CD4-positive, alpha-beta T cell treated with Interferon gamma for 1 hour (primary cell): ENCODE data around the gene TXNIP.
"Not testable (repeated sequence)": the region's sequence is repeated elsewhere in the genome, so short reads cannot be mapped to it uniquely, and the experiment has no call there.

Source experiments
- DNase-seq: peaks from one replicate; pipeline ENCODE4 v3.0.0-alpha.2; 2020

The TXNIP gene

DNA sequence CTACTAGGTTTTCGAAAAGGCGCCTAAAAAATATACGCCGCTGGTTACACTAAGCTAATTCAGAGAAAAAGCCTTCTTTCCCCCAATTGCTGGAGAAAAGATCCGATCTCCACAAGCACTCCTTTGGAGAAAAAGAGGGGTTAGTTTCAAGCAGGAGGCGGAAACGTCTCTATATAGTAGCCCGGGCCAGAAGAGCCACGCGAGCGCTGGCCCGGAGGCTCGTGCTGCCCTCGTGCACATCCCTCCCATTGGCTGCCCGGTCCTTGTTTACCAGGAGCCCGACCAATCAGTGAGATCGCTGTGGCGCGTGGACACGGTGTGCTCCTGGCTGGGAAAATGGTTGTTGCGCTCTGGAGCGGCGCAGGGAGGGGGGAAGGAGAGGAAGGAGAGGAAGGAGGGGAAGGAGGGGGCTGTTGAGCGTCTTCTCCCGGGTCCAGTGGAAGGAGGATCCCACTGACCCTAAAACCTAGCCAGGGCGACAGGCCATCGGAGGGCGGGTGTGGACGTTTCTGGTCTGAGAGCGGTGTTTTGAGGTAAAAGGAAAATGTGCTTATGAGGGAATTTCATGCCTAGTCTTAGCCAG, at the start of gene TXNIP:
TXNIP (minus strand) TSS at position 147 of the 583 bp plus-strand sequence. CDS start 313 bp downstream, outside the sequence.
- peak; percentile 95 for DNase-seq

DNA sequence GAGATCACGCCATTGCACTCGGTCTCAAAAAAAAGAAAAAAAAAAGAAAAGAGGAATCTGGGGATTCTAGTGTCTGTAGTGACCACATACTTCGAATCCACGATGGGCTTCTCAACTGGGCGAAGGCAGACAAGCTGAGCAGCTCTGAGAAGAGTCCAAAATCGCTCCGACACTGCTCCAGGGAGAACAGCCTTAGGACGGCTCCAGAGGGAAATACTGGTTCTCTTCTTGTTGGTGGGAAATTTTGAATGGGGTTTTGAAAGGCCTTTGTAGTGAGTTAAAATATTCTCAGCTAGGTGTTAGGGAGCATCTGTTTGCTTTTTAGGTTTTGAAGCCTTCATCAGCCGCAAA, 43.4 kb upstream of the TXNIP start:
- no peak for DNase-seq

DNA sequence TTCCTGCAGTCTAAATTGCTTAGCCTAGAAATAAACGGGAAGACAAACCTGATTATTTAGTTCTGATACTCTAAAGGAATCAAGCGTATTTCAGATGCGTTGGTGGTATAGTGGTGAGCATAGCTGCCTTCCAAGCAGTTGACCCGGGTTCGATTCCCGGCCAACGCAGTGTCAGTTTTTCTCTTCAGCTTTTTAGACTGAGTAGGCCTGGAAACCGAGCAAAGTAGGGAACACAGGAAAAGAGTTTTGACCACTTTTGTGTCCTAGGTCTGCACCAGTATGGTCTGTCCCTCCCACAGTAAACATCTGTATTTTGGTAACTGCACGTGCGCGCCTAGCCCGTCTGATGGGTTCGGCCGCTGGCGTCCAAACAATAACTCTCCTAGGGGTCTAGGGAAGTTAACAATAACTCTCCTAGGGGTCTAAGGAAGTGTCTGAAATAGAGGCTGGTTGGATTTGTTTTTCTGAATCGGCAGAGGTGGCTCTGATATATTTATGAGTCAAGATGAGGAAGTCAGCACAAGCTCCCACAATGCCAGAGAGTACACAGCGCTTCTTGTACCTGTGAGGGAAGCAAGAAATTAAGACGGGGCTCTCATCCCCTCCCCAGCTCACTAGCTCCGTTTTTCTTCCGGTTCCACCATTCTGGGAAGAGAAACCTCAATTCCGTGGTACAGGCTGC, 40.7 kb upstream of the TXNIP start:
- DNase-seq = peak; percentile 74

- DNase-seq = no peak
Observed at GRCh38 chr1:146036241-146036964, 40.0 kb upstream of the TXNIP start.

DNA sequence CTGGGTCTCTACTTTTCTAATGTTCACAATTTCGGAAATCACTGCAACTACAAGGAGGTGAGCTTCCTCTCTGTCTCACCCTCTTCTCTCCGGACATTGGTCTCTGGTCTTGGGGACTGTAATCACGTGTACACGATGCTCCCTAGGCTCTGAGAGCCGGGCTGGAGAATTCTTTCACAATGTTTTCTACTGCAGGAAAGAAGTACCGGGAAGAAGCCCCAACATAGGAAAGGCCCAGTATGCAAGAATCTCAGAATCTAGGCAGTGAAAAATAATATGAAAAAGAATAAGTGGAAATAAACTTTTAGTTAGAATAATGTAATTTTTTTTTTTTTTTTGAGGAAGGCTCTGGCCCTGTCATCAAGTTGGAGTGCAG, 38.7 kb upstream of the TXNIP start:
- DNase-seq = no peak

- no peak for DNase-seq
Observed at GRCh38 chr1:146032631-146033219, 36.3 kb upstream of the TXNIP start.

DNA sequence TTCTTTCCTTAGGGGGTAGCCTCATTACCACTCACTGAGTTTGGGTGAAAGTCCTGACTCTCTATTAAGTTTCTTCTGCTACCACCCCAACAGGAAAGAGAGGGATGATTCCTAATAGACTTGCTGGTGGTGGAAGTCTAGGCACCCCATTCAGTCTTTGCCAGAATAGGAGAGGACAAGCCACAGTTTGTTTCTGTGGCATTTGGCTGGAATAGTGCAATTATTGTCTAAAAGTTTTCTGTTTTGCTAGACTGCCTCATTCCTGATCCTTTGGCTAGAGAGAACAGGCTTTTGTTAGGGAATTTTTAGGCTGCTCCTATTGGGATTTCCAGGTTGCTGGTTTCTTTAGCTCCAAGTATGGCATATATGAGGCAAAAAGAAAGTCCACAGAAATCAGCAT, 35.1 kb upstream of the TXNIP start:
- DNase-seq = no peak

- DNase-seq = no peak
Observed at GRCh38 chr1:146029117-146029516, 32.7 kb upstream of the TXNIP start.

DNA sequence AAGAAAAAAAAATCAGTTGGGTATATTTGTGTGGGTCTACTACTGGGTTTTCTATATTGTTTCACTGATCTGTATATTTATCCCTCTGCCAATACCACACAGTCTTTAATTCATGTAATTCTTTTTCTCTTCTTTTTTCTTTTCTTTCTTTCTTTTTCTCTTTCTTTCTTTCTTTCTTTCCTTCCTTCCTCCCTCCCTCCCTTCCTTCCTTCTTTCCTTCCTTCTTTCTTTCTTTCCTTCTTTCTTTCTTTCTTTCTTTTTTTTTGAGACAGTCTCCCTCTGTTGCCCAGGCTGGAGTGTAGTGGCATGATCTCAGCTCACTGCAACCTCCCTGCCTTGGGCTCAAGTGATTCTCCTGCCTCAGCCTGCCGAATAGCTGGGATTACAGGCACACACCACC, 30.3 kb upstream of the TXNIP start:
- not testable (repeated sequence) for DNase-seq

GRCh38 chr1:146025787-146026495, 29.6 kb upstream of the TXNIP start:
- not testable (repeated sequence) for DNase-seq

DNA sequence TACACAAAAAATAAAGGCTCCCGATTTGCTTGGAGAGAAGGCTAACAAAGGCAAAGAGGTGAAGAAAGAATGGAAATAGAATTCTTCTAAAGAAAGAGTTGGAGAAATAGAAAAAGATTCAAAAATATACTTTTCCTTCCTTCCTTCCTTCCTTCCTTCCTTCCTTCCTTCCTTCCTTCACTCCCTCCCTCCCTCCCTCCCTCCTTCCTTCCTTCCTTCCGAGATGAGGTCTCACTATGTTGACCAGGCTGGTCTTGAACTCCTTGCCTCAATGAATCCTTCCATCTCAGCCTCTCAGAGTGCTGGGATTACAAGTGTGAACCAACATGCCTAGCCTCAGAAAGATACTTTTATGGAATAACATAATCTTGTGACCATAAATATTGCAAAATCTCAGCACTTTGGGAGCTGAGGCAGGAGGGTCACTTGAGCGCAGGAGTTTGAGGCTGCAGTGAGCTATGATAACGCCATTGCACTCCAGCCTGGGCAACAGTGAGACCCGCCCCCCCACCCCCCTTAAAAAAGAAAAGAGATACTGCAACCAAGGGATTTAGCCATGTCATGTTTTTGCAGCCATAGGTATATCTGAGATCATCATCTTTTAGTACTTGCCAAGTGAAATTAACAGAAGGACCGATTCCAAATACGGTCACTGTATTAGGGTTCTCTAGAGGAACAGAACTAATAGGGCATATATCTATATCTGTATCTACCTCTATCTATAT, 26.2 kb upstream of the TXNIP start:
- DNase-seq = no peak

GRCh38 chr1:146021622-146022402, 25.4 kb upstream of the TXNIP start, which contains the start of gene HJV:
Gene HJV (minus strand): TSS chr1:146021735. CDS start chr1:146020231, 1,504 bp downstream.
- DNase-seq = no peak

DNA sequence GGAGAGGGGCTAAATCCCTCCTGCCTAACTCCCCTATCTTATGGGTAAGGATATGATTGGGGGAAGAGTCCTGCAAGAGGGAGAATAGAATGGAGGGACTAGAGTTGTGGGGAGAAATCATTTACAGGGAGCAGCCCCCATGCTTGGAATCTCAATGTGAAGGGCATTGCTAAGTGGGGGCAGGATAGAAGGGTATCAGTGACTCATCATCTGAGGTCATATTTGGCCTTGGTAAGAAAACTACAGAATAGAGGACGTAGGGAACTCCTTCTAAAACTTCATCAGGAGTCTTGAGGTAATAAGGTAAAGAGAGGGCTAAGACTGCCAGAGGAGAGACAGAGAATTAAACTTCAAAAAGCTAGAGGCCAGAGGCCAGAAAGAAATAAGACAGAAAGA, 24.7 kb upstream of the TXNIP start:
- no peak for DNase-seq

DNA sequence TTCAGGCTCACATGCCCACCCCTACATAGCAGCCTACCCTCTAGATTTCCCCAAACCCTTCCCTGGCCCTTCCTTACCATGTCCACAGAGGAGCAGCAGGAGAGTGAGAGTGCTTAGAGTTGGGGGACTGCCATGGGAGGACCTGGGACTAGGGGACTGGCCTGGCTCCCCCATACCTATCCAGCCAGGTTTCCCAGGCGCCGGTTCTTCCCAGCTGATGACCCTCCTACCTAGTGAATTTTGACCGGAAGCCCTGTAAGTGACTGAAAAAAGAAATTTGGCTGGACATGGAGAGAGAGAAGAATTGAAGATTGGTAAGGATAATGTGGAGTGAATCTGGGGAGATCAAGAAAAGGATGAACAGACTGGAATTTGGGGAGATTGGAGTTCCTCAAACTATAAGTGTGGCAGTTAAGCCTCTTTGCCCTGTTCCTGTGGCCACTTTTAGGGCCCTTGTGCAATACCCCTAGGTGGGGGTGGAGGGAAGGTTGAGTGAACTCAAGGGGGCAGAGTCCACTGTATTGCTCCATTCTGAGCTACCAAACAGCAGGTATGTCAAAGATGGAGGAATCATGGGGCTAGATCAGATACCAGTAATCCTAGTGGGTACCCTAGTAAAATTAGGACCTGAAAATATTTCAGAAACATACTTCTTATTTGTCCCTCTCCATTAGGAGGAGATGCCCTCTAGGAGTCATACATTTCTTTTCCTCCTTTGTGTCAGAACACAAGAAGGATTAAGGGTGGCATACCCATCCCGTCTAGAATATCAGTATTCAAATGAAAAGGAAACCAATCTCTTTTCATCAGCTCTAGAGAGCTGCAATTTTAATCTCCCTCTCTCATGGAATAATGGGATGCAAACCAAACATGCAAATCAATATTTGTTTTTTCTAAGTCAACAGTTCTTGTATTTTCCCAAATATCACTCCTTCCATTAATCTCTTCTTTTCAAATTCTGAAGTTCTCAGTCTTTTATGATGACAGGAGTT, 24.0 kb upstream of the TXNIP start:
- no peak for DNase-seq

DNA sequence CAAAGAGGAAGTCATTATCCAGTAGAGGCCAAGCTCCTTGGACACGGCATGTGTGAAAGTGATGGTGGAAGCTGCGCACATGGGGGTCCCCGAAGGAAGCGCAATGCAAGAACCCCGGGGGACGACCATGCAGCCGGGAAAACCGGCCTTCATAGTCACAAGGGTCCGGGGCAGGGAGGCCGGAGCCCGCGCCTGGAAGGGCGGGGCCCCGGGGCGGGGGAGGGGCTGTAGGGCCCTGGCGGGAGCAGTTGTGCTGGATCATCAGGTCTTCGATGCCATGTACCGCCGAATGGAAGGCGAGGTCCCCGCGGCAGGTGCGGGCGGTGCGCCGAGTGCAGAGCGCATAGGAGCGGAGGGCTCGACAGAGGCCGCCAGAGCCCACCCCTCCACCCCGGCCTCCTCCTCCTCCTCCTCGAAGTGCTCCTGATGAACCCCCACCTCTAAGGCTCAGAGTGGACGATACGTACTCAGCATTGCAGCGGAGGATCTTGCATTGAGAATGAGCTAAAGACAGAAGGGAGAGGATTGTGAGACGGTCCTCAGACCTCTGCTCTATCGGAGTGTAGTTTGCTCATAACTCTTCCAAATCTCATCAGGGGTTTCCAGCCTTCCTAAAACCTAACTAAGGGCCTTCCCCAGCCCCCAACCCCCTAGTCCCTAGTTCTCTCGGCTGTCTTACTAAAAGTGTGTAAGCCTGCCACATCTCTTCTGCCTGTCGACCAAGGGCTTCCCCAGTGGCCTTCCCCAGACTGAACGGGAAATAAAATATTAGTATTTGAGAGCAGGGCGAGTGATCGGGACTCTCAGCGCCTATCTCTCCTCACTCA, 23.1 kb upstream of the TXNIP start:
- no peak for DNase-seq

DNA sequence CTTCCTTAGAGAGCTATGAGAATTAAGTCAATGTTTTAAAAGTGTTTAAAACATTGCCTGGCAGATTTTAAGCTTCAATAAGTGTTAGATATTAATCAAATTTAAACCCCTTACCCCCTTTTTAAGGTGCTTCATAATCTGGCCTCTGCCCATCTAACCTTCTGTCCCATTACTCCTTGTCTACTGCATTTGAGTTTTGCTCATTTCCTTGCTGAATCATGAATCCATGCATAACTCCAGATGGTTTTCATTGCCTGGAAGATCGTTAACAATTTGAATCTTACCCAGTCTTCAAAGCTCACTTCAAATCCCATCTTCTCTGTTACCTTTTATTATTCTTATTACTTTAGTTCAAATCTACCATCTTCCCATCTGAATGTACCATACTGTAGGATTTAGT, 20.5 kb upstream of the TXNIP start:
- no peak for DNase-seq

DNA sequence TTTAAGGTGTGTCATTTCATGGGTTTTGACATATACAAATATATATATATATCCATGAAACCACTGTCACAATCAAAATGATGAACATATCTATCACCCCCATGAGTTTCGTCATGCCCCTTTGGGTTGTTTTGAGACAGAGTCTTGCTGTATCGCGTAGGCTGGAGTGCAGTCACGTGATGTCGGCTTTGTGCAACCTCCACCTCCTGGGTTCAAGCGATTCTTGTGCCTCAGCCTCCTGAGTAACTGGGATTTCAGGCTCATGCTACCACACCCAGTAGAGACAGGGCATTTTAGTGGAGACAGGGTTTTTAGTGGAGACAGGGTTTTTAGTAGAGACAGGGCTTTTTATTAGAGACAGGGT, 17.2 kb upstream of the TXNIP start:
- no peak for DNase-seq

GRCh38 chr1:146012703-146013558, 16.6 kb upstream of the TXNIP start:
- DNase-seq = peak; percentile 46
